Breast epithelium (tissue), 3 donors: ENCODE results near the gene PCCB.

ENCODE experiments used
- CTCF ChIP-seq, 3 donors: fragments of 450-650 bp; IDR thresholded peaks; one replicate each; pipeline ENCODE4 v1.5.1; 2016 to 2017; ENCODE audit warnings: antibody characterized with exemption in 3 of 3, mild to moderate bottlenecking in 3 of 3, moderate library complexity in 3 of 3
- POLR2A ChIP-seq: fragments of 450-650 bp; IDR thresholded peaks from one replicate; pipeline ENCODE4 v1.6.1; 2016; ENCODE audit warnings: antibody characterized with exemption, mild to moderate bottlenecking, moderate library complexity
- POLR2AphosphoS5 ChIP-seq, 3 donors: sonication (generic); formaldehyde crosslinking; IDR thresholded peaks; one replicate each; pipeline ENCODE4 v1.6.1; 2017; ENCODE audit warnings: antibody characterized with exemption in 3 of 3

GRCh38 chr3:136293279-136293678 lies 43.1 kb downstream of the PCCB start:
- TF ChIP-seq CTCF (IDR thresholded peaks at IDR 0.05) (no peak), POLR2AphosphoS5 (IDR thresholded peaks at IDR 0.05) (no peak), POLR2A (no peak)
